HG03571 (cell line): ENCODE data around the gene GMDS.

Source experiments
- ATAC-seq: cut with Tn5 transposase; IDR thresholded peaks from one replicate; pipeline ENCODE4 v1.9.1; 2021; ENCODE audit not compliant: unreplicated experiment

GMDS gene

GRCh38 chr6:2209226-2209809, 36.1 kb downstream of the GMDS start:
- no peak for ATAC-seq

- no peak for ATAC-seq
Measured at GRCh38 chr6:2208468-2208867, 36.9 kb downstream of the GMDS start.

- no peak for ATAC-seq
Measured at GRCh38 chr6:2205396-2205795, 40.0 kb downstream of the GMDS start.

GRCh38 chr6:2204272-2204671, 41.1 kb downstream of the GMDS start:
- ATAC-seq: no peak

- ATAC-seq: no peak
Measured at GRCh38 chr6:2203264-2203663, 42.1 kb downstream of the GMDS start.

- ATAC-seq: no peak
Measured at GRCh38 chr6:2197984-2198383, 47.4 kb downstream of the GMDS start.

- no peak for ATAC-seq
Measured at GRCh38 chr6:2197177-2197671, 48.2 kb downstream of the GMDS start.

GRCh38 chr6:2196079-2196679, 49.2 kb downstream of the GMDS start:
- no peak for ATAC-seq

- ATAC-seq: no peak
Measured at GRCh38 chr6:2194643-2195042, 50.8 kb downstream of the GMDS start.

- no peak for ATAC-seq
Measured at GRCh38 chr6:2193931-2194330, 51.5 kb downstream of the GMDS start.

GRCh38 chr6:2192976-2193375, 52.4 kb downstream of the GMDS start:
- no peak for ATAC-seq

- ATAC-seq: no peak
Measured at GRCh38 chr6:2191390-2191740, 54.0 kb downstream of the GMDS start.

GRCh38 chr6:2190661-2191389, 54.6 kb downstream of the GMDS start:
- no peak for ATAC-seq

- no peak for ATAC-seq
Measured at GRCh38 chr6:2188856-2189384, 56.5 kb downstream of the GMDS start.

GRCh38 chr6:2188397-2188796, 57.0 kb downstream of the GMDS start:
- no peak for ATAC-seq

GRCh38 chr6:2187826-2188225, 57.6 kb downstream of the GMDS start:
- ATAC-seq: no peak

GRCh38 chr6:2186516-2186915, 58.9 kb downstream of the GMDS start:
- peak; percentile 77 for ATAC-seq

- no peak for ATAC-seq
Measured at GRCh38 chr6:2185466-2185865, 59.9 kb downstream of the GMDS start.

- ATAC-seq: no peak
Measured at GRCh38 chr6:2184700-2185455, 60.5 kb downstream of the GMDS start.

GRCh38 chr6:2183752-2184151, 61.7 kb downstream of the GMDS start:
- ATAC-seq: no peak

GRCh38 chr6:2183246-2183645, 62.2 kb downstream of the GMDS start:
- no peak for ATAC-seq
